ENCODE data around the gene CYP19A1.

CYP19A1 gene

GRCh38 chr15:51267051-51267702 lies 71.2 kb downstream of the CYP19A1 start:
- peaks cover 15% of the 10 kb centered on the region; the same call in 1 of the 2 replicates for H3K27me3 ChIP-seq (ENCODE audit: control insufficient read depth, low read length)
- no peak overlapping the region for H3K4me3 ChIP-seq (ENCODE audit: low read length)

GRCh38 chr15:51266656-51267050 lies 71.7 kb downstream of the CYP19A1 start:
- H3K9me3 ChIP-seq (ENCODE audit: control insufficient read depth, insufficient read depth, low read length) = no peaks in the 10 kb centered on the region
- H4K20me1 ChIP-seq (ENCODE audit: control insufficient read depth, insufficient read depth, low read depth, low read length) = no peaks in the 10 kb centered on the region
- no peaks in the 10 kb centered on the region for H3K4me1 ChIP-seq (ENCODE audit: control insufficient read depth, low read length)
- no peaks in the 10 kb centered on the region for H3K36me3 ChIP-seq (ENCODE audit: control insufficient read depth, low read length)
- no peak overlapping the region for H3K4me3 ChIP-seq (ENCODE audit: low read length)
- no peak for TF ChIP-seq EZH2phosphoT487 (IDR thresholded peaks at IDR 0.05; ENCODE audit: borderline replicate concordance, low read length)
- TF ChIP-seq CTCF (IDR thresholded peaks at IDR 0.05; ENCODE audit: low read depth, low read length, poor library complexity, severe bottlenecking) = no peak
- H3F3A ChIP-seq (ENCODE audit: control insufficient read depth, insufficient read depth) = no peaks in the 10 kb centered on the region
- no peaks in the 10 kb centered on the region for H3K79me2 ChIP-seq (ENCODE audit: control insufficient read depth, low read length)
- H3K27me3 ChIP-seq (ENCODE audit: control insufficient read depth, low read length) = peaks cover 12% of the 10 kb centered on the region; the same call in 1 of the 2 replicates
- H3K27ac ChIP-seq (ENCODE audit: low read depth, low read length) = no peak overlapping the region
- no peaks in the 10 kb centered on the region for H3K9me2 ChIP-seq (replicated peaks; ENCODE audit: control insufficient read depth, low read length)
- H3K4me2 ChIP-seq (ENCODE audit: low read length) = no peak overlapping the region

More at GRCh38 chr15:51267051-51267702, 71.2 kb downstream of the CYP19A1 start:
- Histone ChIP-seq H4K20me1 (ENCODE audit: control insufficient read depth, insufficient read depth, low read depth, low read length) (no peaks in the 10 kb centered on the region), H3K9me2 (replicated peaks; ENCODE audit: control insufficient read depth, low read length) (no peaks in the 10 kb centered on the region), H3K4me1 (ENCODE audit: control insufficient read depth, low read length) (no peaks in the 10 kb centered on the region), H3K27ac (ENCODE audit: low read depth, low read length) (no peak overlapping the region), H3K9me3 (ENCODE audit: control insufficient read depth, insufficient read depth, low read length) (no peaks in the 10 kb centered on the region), H3F3A (ENCODE audit: control insufficient read depth, insufficient read depth) (no peaks in the 10 kb centered on the region), H3K4me2 (ENCODE audit: low read length) (no peak overlapping the region), H3K79me2 (ENCODE audit: control insufficient read depth, low read length) (no peaks in the 10 kb centered on the region), H3K36me3 (ENCODE audit: control insufficient read depth, low read length) (no peaks in the 10 kb centered on the region)
- TF ChIP-seq EZH2phosphoT487 (IDR thresholded peaks at IDR 0.05; ENCODE audit: borderline replicate concordance, low read length) (no peak), CTCF (IDR thresholded peaks at IDR 0.05; ENCODE audit: low read depth, low read length, poor library complexity, severe bottlenecking) (no peak)

GRCh38 chr15:51265037-51265555 lies 73.3 kb downstream of the CYP19A1 start:
- Histone ChIP-seq H3K27me3 (ENCODE audit: control insufficient read depth, low read length) (peaks cover 12% of the 10 kb centered on the region; the same call in 1 of the 2 replicates), H4K20me1 (ENCODE audit: control insufficient read depth, insufficient read depth, low read depth, low read length) (no peaks in the 10 kb centered on the region), H3K79me2 (ENCODE audit: control insufficient read depth, low read length) (no peaks in the 10 kb centered on the region), H3K36me3 (ENCODE audit: control insufficient read depth, low read length) (no peaks in the 10 kb centered on the region), H3K4me3 (ENCODE audit: low read length) (no peak overlapping the region), H3K9me2 (replicated peaks; ENCODE audit: control insufficient read depth, low read length) (no peaks in the 10 kb centered on the region), H3K4me2 (ENCODE audit: low read length) (no peak overlapping the region), H3K9me3 (ENCODE audit: control insufficient read depth, insufficient read depth, low read length) (no peaks in the 10 kb centered on the region), H3K27ac (ENCODE audit: low read depth, low read length) (no peak overlapping the region), H3F3A (ENCODE audit: control insufficient read depth, insufficient read depth) (no peaks in the 10 kb centered on the region), H3K4me1 (ENCODE audit: control insufficient read depth, low read length) (no peaks in the 10 kb centered on the region)
- no peak for TF ChIP-seq EZH2phosphoT487 (IDR thresholded peaks at IDR 0.05; ENCODE audit: borderline replicate concordance, low read length)
- no peak for TF ChIP-seq CTCF (IDR thresholded peaks at IDR 0.05; ENCODE audit: low read depth, low read length, poor library complexity, severe bottlenecking)
